Stimulated activated CD8-positive, alpha-beta memory T cell treated with anti-CD3 and anti-CD28 coated beads, Interleukin-12 subunit alpha, Interleukin-12 subunit beta, amount 100 ng/mL, for 4 hours (primary cell): Measurements from ENCODE around the gene TMOD1.
"Not testable (repeated sequence)": the region's sequence is repeated elsewhere in the genome, so short reads cannot be mapped to it uniquely, and the experiment has no call there.

Experiments
- DNase-seq: peaks from one replicate; pipeline ENCODE4 v3.0.0-alpha.2; 2020; ENCODE audit warnings: low read depth

TMOD1 gene

GRCh38 chr9:97567894-97568202, 66.4 kb downstream of the TMOD1 start:
- no peak for DNase-seq

- DNase-seq, result no peak
These were observed 67.2 kb downstream of the TMOD1 start for GRCh38 chr9:97568461-97569275.

GRCh38 chr9:97570899-97571298, 69.4 kb downstream of the TMOD1 start:
- no peak for DNase-seq

- no peak for DNase-seq
These were observed 70.2 kb downstream of the TMOD1 start for GRCh38 chr9:97571664-97572063.

GRCh38 chr9:97572196-97572891, 70.9 kb downstream of the TMOD1 start:
- no peak for DNase-seq

- DNase-seq, result no peak
These were observed 71.5 kb downstream of the TMOD1 start for GRCh38 chr9:97572892-97573365.

- DNase-seq, result no peak
These were observed 72.1 kb downstream of the TMOD1 start for GRCh38 chr9:97573482-97574073.

- not testable (repeated sequence) for DNase-seq
These were observed 72.7 kb downstream of the TMOD1 start for GRCh38 chr9:97574101-97574571.

- not testable (repeated sequence) for DNase-seq
These were observed 73.6 kb downstream of the TMOD1 start for GRCh38 chr9:97574921-97575672.

- DNase-seq, result no peak
These were observed 74.3 kb downstream of the TMOD1 start for GRCh38 chr9:97575673-97576200.

- no peak for DNase-seq
These were observed 75.6 kb downstream of the TMOD1 start for GRCh38 chr9:97577051-97577450.

GRCh38 chr9:97578846-97579245, 77.4 kb downstream of the TMOD1 start:
- DNase-seq, result no peak

- DNase-seq, result no peak
These were observed 78.4 kb downstream of the TMOD1 start for GRCh38 chr9:97579914-97580313.

- not testable (repeated sequence) for DNase-seq
These were observed 80.1 kb downstream of the TMOD1 start for GRCh38 chr9:97581590-97581989.

- DNase-seq, result not testable (repeated sequence)
These were observed 83.3 kb downstream of the TMOD1 start for GRCh38 chr9:97584778-97585177.

- not testable (repeated sequence) for DNase-seq
These were observed 85.4 kb downstream of the TMOD1 start for GRCh38 chr9:97586909-97587308.

GRCh38 chr9:97591535-97591934, 90.1 kb downstream of the TMOD1 start:
- DNase-seq, result no peak

GRCh38 chr9:97592126-97592525, 90.7 kb downstream of the TMOD1 start:
- DNase-seq, result no peak

- DNase-seq, result no peak
These were observed 92.5 kb downstream of the TMOD1 start for GRCh38 chr9:97593960-97594359.

- DNase-seq, result no peak
These were observed 93.0 kb downstream of the TMOD1 start for GRCh38 chr9:97594381-97594921.

GRCh38 chr9:97596906-97597305, 95.4 kb downstream of the TMOD1 start:
- no peak for DNase-seq
